ENCODE results near the gene ATP5F1B. TPM values are rescaled to one million over a fixed set of nuclear protein-coding genes. Genes with fewer than 3 reads are reported as not detected.

The ATP5F1B gene
- total and polyA plus RNA-seq, 2 of the 13 experiments (the other 11 are each of a cell fraction or from before 2014, with no cell fraction given) = 1,051 to 1,180 TPM

GRCh38 chr12:56688129-56688845 lies 42.5 kb upstream of the ATP5F1B start, which contains the start of gene PTGES3 (continued):
- no peak for TF ChIP-seq JDP2 (CRISPR knock-in tag; IDR thresholded peaks at IDR 0.05; ENCODE audit: borderline replicate concordance)
- TF ChIP-seq ZNF563 (CRISPR knock-in tag; IDR thresholded peaks at IDR 0.05) = peak; percentile 94
- TF ChIP-seq, protein P1, sequence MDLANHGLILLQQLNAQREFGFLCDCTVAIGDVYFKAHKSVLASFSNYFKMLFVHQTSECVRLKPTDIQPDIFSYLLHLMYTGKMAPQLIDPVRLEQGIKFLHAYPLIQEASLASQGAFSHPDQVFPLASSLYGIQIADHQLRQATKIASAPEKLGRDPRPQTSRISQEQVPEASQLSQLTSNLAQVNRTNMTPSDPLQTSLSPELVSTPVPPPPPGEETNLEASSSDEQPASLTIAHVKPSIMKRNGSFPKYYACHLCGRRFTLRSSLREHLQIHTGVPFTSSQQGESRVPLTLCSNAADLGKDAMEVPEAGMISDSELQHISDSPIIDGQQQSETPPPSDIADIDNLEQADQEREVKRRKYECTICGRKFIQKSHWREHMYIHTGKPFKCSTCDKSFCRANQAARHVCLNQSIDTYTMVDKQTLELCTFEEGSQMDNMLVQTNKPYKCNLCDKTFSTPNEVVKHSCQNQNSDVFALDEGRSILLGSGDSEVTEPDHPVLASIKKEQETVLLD (CRISPR knock-in tag; IDR thresholded peaks at IDR 0.05; ENCODE audit: low read depth) = peak; percentile 88
- no peak for TF ChIP-seq ATAD3A (CRISPR knock-in tag; IDR thresholded peaks at IDR 0.05)
- peak; percentile 71; the same call in 1 of the 2 replicates for TF ChIP-seq PAX8 (CRISPR knock-in tag; IDR thresholded peaks at IDR 0.05; ENCODE audit: borderline replicate concordance)
- 0 out of 2 replicates have a peak, but pooled peaks have one; percentile 69 for TF ChIP-seq HOXA7 (CRISPR knock-in tag; IDR thresholded peaks at IDR 0.05)
- peak; percentile 62; the same call in 1 of the 2 replicates for TF ChIP-seq SKIL (CRISPR knock-in tag; IDR thresholded peaks at IDR 0.05; ENCODE audit: borderline replicate concordance)
- TF ChIP-seq, protein P2, sequence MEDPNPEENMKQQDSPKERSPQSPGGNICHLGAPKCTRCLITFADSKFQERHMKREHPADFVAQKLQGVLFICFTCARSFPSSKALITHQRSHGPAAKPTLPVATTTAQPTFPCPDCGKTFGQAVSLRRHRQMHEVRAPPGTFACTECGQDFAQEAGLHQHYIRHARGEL (CRISPR knock-in tag; IDR thresholded peaks at IDR 0.05) = 0 out of 2 replicates have a peak, but pooled peaks have one; percentile 11
- TF ChIP-seq MXD4 (CRISPR knock-in tag; IDR thresholded peaks at IDR 0.05) = peak; percentile 84
- no peak for TF ChIP-seq ZEB1 (IDR thresholded peaks at IDR 0.05; ENCODE audit: insufficient replicate concordance, low read depth)
- TF ChIP-seq, protein P3, sequence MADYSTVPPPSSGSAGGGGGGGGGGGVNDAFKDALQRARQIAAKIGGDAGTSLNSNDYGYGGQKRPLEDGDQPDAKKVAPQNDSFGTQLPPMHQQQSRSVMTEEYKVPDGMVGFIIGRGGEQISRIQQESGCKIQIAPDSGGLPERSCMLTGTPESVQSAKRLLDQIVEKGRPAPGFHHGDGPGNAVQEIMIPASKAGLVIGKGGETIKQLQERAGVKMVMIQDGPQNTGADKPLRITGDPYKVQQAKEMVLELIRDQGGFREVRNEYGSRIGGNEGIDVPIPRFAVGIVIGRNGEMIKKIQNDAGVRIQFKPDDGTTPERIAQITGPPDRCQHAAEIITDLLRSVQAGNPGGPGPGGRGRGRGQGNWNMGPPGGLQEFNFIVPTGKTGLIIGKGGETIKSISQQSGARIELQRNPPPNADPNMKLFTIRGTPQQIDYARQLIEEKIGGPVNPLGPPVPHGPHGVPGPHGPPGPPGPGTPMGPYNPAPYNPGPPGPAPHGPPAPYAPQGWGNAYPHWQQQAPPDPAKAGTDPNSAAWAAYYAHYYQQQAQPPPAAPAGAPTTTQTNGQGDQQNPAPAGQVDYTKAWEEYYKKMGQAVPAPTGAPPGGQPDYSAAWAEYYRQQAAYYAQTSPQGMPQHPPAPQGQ (CRISPR knock-in tag; IDR thresholded peaks at IDR 0.05; ENCODE audit: borderline replicate concordance) = no peak
- 0 out of 2 replicates have a peak, but pooled peaks have one; percentile 9 for TF ChIP-seq KDM1A (CRISPR knock-in tag; IDR thresholded peaks at IDR 0.05)
- peak; percentile 92; the same call in 1 of the 2 replicates for TF ChIP-seq ZNF451 (CRISPR knock-in tag; IDR thresholded peaks at IDR 0.05)
- TF ChIP-seq, protein P4, sequence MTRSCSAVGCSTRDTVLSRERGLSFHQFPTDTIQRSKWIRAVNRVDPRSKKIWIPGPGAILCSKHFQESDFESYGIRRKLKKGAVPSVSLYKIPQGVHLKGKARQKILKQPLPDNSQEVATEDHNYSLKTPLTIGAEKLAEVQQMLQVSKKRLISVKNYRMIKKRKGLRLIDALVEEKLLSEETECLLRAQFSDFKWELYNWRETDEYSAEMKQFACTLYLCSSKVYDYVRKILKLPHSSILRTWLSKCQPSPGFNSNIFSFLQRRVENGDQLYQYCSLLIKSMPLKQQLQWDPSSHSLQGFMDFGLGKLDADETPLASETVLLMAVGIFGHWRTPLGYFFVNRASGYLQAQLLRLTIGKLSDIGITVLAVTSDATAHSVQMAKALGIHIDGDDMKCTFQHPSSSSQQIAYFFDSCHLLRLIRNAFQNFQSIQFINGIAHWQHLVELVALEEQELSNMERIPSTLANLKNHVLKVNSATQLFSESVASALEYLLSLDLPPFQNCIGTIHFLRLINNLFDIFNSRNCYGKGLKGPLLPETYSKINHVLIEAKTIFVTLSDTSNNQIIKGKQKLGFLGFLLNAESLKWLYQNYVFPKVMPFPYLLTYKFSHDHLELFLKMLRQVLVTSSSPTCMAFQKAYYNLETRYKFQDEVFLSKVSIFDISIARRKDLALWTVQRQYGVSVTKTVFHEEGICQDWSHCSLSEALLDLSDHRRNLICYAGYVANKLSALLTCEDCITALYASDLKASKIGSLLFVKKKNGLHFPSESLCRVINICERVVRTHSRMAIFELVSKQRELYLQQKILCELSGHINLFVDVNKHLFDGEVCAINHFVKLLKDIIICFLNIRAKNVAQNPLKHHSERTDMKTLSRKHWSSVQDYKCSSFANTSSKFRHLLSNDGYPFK (CRISPR knock-in tag; IDR thresholded peaks at IDR 0.05; ENCODE audit: borderline replicate concordance) = peak; percentile 66; the same call in 1 of the 2 replicates
- TF ChIP-seq ZNF577 (CRISPR knock-in tag; IDR thresholded peaks at IDR 0.05; ENCODE audit: borderline replicate concordance, low read depth) = 0 out of 2 replicates have a peak, but pooled peaks have one; percentile 30
- peak; percentile 86; the same call in 1 of the 2 replicates for TF ChIP-seq THAP7 (CRISPR knock-in tag; IDR thresholded peaks at IDR 0.05)

Measured in HepG2 (cell line).